Left ventricle myocardium superior (tissue), 1 donor: Measurements from ENCODE around the gene SAGE1. TPM values are rescaled to one million over a fixed set of nuclear protein-coding genes. Genes with fewer than 3 reads are reported as not detected.

Experiments
- total RNA-seq: library from RNA; stranded (reverse); fragmentation: NEBNext Ultra II Directional; extraction: Animal tissue kit (Norgen Biotek cat#: 25700); gene quantifications from one replicate; pipeline ENCODE4 v1.2.1, GENCODE V29; 2021
- donor health status: DM: no; HTN: yes; CAD: no; lungs with severe emphysema.

SAGE1 gene
- total RNA-seq, 1 donor from 2014 or later = not detected

Other genes starting within 250 kb of the SAGE1 start
- gene CT45A1, start 180.1 kb upstream of the SAGE1 start, total RNA-seq = not detected
- not detected for gene CT45A3, start 125.5 kb upstream of the SAGE1 start, total RNA-seq
- not detected for gene CT45A5, start 108.2 kb upstream of the SAGE1 start, total RNA-seq
- not detected for gene CT45A6, start 90.9 kb upstream of the SAGE1 start, total RNA-seq
- gene CT45A2, start 73.7 kb upstream of the SAGE1 start, total RNA-seq = not detected
- gene CT45A7, start 56.4 kb upstream of the SAGE1 start, total RNA-seq = not detected
- not detected for gene CT45A8, start 39.2 kb upstream of the SAGE1 start, total RNA-seq
- gene CT45A9, start 21.9 kb upstream of the SAGE1 start, total RNA-seq = not detected
- not detected for gene CT45A10, start 272 bp upstream of the SAGE1 start, total RNA-seq
- gene MMGT1, start 80.3 kb downstream of the SAGE1 start, total RNA-seq = 24.7 TPM
- 17.3 TPM for gene SLC9A6, start 91.7 kb downstream of the SAGE1 start, total RNA-seq